ENCODE data around the gene MTHFD1.

GRCh38 chr14:64488590-64489099, 100.5 kb downstream of the MTHFD1 start:
- no peak for TF ChIP-seq CTCF (IDR thresholded peaks at IDR 0.05)
- TF ChIP-seq EZH2 (IDR thresholded peaks at IDR 0.05) = no peak

Data from neural progenitor cell (in vitro differentiated cells).